Left lobe of liver (tissue), 2 donors: ENCODE data around the gene IRF2. TPM values are rescaled to one million over a fixed set of nuclear protein-coding genes. Genes with fewer than 3 reads are reported as not detected.

Experiments
- ATAC-seq: fragments of 200-7000 bp; cut with Tn5 transposase; one replicate; pipeline ENCODE4 v1.9.1; 2020; ENCODE audit warnings: mild to moderate bottlenecking, moderate library complexity
- DNase-seq: peaks from one replicate; pipeline ENCODE4 v3.0.0-alpha.2; 2020; ENCODE audit warnings: low spot score
- total RNA-seq: library from RNA; stranded (reverse); gene quantifications from one replicate; pipeline ENCODE4 v1.2.1, GENCODE V29; 2021
- donor health status: DM: no; HTN: no; CAD: no; lungs with moderate emphysema.
- donor health status: DM: no; HTN: yes; CAD: no.

Gene IRF2
- total RNA-seq, 1 donor from 2014 or later: 30.5 TPM

- DNase-seq: no peak
Measured at GRCh38 chr4:184371390-184371787, 103.0 kb downstream of the IRF2 start.

GRCh38 chr4:184370711-184371389 is 103.5 kb downstream of the IRF2 start:
- ATAC-seq (peak; percentile 44), DNase-seq (no peak)

More at GRCh38 chr4:184371390-184371787, 103.0 kb downstream of the IRF2 start:
- ATAC-seq: peak; percentile 74

- no peak for DNase-seq
- no peak for ATAC-seq
Measured at GRCh38 chr4:184369871-184370270, 104.5 kb downstream of the IRF2 start.

GRCh38 chr4:184368731-184369130 is 105.6 kb downstream of the IRF2 start:
- no peak for DNase-seq

GRCh38 chr4:184368290-184368689 is 106.1 kb downstream of the IRF2 start:
- no peak for ATAC-seq

More at GRCh38 chr4:184368731-184369130, 105.6 kb downstream of the IRF2 start:
- ATAC-seq: no peak

GRCh38 chr4:184364100-184364921 is 110.0 kb downstream of the IRF2 start:
- DNase-seq (no peak), ATAC-seq (peak; percentile 55)

More at GRCh38 chr4:184368290-184368689, 106.1 kb downstream of the IRF2 start:
- no peak for DNase-seq

- DNase-seq (no peak), ATAC-seq (no peak)
Measured at GRCh38 chr4:184363258-184363657, 111.1 kb downstream of the IRF2 start.

GRCh38 chr4:184362396-184362795 is 112.0 kb downstream of the IRF2 start:
- ATAC-seq (no peak), DNase-seq (no peak)

GRCh38 chr4:184361443-184361842 is 112.9 kb downstream of the IRF2 start:
- ATAC-seq (no peak), DNase-seq (no peak)

GRCh38 chr4:184359888-184360287 is 114.5 kb downstream of the IRF2 start:
- DNase-seq (no peak), ATAC-seq (no peak)

GRCh38 chr4:184358521-184359232 is 115.7 kb downstream of the IRF2 start:
- peak; percentile 27 for ATAC-seq
- DNase-seq: no peak

GRCh38 chr4:184357772-184358171 is 116.6 kb downstream of the IRF2 start:
- ATAC-seq (peak; percentile 11), DNase-seq (no peak)

GRCh38 chr4:184357165-184357564 is 117.2 kb downstream of the IRF2 start:
- ATAC-seq: peak; percentile 5
- no peak for DNase-seq

- peak; percentile 63 for ATAC-seq
- DNase-seq: no peak
Measured at GRCh38 chr4:184356366-184356765, 118.0 kb downstream of the IRF2 start.

- no peak for ATAC-seq
- DNase-seq: no peak
Measured at GRCh38 chr4:184355857-184356256, 118.5 kb downstream of the IRF2 start.

GRCh38 chr4:184355111-184355604 is 119.2 kb downstream of the IRF2 start:
- ATAC-seq (peak; percentile 55), DNase-seq (no peak)

GRCh38 chr4:184352891-184353290 is 121.5 kb downstream of the IRF2 start:
- ATAC-seq (no peak), DNase-seq (no peak)

- ATAC-seq (peak; percentile 36), DNase-seq (no peak)
Measured at GRCh38 chr4:184351560-184352451, 122.5 kb downstream of the IRF2 start.

- ATAC-seq (no peak), DNase-seq (no peak)
Measured at GRCh38 chr4:184350964-184351363, 123.4 kb downstream of the IRF2 start.

GRCh38 chr4:184350213-184350817 is 124.0 kb downstream of the IRF2 start:
- DNase-seq (no peak), ATAC-seq (no peak)
